ENCODE data around the gene DOK7.

DNA sequence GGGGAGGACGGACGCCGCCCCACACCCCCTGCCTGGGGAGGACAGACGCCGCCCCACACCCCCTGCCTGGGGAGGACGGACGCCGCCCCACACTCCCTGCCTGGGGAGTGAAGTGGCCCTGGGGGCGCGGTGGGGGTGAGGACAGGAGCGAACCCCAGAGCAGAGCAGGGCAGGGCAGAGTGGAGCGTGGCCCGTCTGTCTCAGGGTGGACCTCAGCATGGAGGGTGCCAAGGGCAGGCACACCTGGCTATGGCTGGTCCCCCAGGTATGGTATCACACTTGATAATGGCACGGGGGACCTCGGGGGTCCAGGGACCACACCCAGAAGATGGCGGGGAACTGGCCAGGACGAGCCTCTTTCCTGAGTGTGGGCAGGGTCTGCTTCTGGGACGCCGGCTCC, 59.5 kb downstream of the DOK7 start:
- TF ChIP-seq POLR2A (IDR thresholded peaks at IDR 0.05) = no peak
- TF ChIP-seq, protein P1, sequence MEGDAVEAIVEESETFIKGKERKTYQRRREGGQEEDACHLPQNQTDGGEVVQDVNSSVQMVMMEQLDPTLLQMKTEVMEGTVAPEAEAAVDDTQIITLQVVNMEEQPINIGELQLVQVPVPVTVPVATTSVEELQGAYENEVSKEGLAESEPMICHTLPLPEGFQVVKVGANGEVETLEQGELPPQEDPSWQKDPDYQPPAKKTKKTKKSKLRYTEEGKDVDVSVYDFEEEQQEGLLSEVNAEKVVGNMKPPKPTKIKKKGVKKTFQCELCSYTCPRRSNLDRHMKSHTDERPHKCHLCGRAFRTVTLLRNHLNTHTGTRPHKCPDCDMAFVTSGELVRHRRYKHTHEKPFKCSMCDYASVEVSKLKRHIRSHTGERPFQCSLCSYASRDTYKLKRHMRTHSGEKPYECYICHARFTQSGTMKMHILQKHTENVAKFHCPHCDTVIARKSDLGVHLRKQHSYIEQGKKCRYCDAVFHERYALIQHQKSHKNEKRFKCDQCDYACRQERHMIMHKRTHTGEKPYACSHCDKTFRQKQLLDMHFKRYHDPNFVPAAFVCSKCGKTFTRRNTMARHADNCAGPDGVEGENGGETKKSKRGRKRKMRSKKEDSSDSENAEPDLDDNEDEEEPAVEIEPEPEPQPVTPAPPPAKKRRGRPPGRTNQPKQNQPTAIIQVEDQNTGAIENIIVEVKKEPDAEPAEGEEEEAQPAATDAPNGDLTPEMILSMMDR (IDR thresholded peaks at IDR 0.05) = no peak

Measured in body of pancreas (tissue), 4 donors.